Measurements from ENCODE around the gene TMEM163.

DNA sequence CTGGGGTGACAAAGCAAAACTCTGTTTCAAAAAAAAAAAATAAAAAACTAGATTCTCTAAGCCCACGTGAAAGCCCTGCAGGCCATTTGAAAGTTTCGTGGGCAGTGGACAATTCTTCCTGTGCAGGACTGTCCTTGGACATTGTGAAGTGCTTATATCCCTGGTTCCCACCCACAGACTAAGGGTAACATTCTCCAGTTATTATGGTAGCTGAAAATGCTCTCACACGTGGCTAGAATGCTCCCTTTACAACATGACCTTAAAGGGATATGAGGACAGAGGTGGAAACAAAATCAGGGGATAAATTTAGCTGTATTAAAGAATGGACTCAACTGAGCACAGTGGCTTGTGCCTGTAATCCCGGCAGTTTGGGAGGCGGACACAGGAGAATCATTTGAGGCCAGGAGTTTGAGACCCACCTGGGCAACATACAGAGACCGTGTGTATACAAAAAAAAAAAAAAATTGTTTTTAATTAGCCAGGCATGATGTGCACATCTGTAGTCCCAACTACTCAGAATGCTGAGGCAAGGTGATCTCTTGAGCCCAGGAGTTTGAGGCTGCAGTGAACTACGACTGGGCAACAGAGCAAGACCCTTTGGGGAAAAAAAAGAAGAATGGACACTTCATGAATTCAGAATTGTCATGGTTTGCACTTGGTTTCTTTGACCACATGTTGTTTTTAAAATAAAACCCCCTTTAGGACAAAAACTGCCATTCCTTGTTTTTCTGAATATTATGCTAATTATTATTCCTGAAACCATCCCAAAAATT lies 297.1 kb downstream of the TMEM163 start:
- TF ChIP-seq POLR2A (IDR thresholded peaks at IDR 0.05; ENCODE audit: low read length) (no peak), GATA1 (IDR thresholded peaks at IDR 0.05; ENCODE audit: low read depth, low read length) (no peak)
